Measurements from ENCODE around the gene LY6G6F.

LY6G6F gene

GRCh38 chr6:31706599-31706998 is at the start of gene LY6G6F:
Gene LY6G6F (plus strand): TSS chr6:31706866. CDS start chr6:31706907, 41 bp downstream.
- H3K4me3 ChIP-seq (ENCODE audit: low read depth, low read length): no peak within 1 kb of the TSS

- H3K4me3 ChIP-seq (ENCODE audit: low read depth, low read length): no peak overlapping the region
Observed at GRCh38 chr6:31657406-31658157, 49.1 kb upstream of the LY6G6F start.

GRCh38 chr6:31658158-31658688 is 48.4 kb upstream of the LY6G6F start:
- H3K4me3 ChIP-seq (ENCODE audit: low read depth, low read length): no peak overlapping the region

- no peak overlapping the region for H3K4me3 ChIP-seq (ENCODE audit: low read depth, low read length)
Observed at GRCh38 chr6:31658983-31659648, 47.5 kb upstream of the LY6G6F start.

- peak overlapping the region; percentile 78 for H3K4me3 ChIP-seq (ENCODE audit: low read depth, low read length)
Observed at GRCh38 chr6:31659649-31660380, 46.9 kb upstream of the LY6G6F start.

GRCh38 chr6:31660381-31661261 is 46.0 kb upstream of the LY6G6F start, which contains the start of gene C6orf47:
Gene C6orf47 (minus strand): TSS chr6:31660778. CDS start chr6:31659947, 831 bp downstream.
- H3K4me3 ChIP-seq (ENCODE audit: low read depth, low read length): peak within 1 kb of the TSS; percentile 78

- H3K4me3 ChIP-seq (ENCODE audit: low read depth, low read length): no peak overlapping the region
Observed at GRCh38 chr6:31661262-31662123, 45.2 kb upstream of the LY6G6F start.

- no peak overlapping the region for H3K4me3 ChIP-seq (ENCODE audit: low read depth, low read length)
Observed at GRCh38 chr6:31662124-31662723, 44.4 kb upstream of the LY6G6F start.

- no peak overlapping the region for H3K4me3 ChIP-seq (ENCODE audit: low read depth, low read length)
Observed at GRCh38 chr6:31663126-31663960, 43.3 kb upstream of the LY6G6F start.

GRCh38 chr6:31663961-31664789 is 42.5 kb upstream of the LY6G6F start:
- peak overlapping the region; percentile 94 for H3K4me3 ChIP-seq (ENCODE audit: low read depth, low read length)

GRCh38 chr6:31664790-31665500 is 41.7 kb upstream of the LY6G6F start, which contains the start of gene GPANK1:
Gene GPANK1 (minus strand): TSS chr6:31664997. CDS start chr6:31664478, 519 bp downstream.
- H3K4me3 ChIP-seq (ENCODE audit: low read depth, low read length): peak within 1 kb of the TSS; percentile 94

GRCh38 chr6:31665501-31666336 is 40.9 kb upstream of the LY6G6F start, which contains the start of gene CSNK2B:
Gene CSNK2B (plus strand): TSS chr6:31666080. CDS start chr6:31666832, 752 bp downstream.
- peak within 1 kb of the TSS; percentile 94 for H3K4me3 ChIP-seq (ENCODE audit: low read depth, low read length)

- H3K4me3 ChIP-seq (ENCODE audit: low read depth, low read length): peak overlapping the region; percentile 94
Observed at GRCh38 chr6:31666337-31666965, 40.2 kb upstream of the LY6G6F start.

- H3K4me3 ChIP-seq (ENCODE audit: low read depth, low read length): no peak within 1 kb of the TSS
Observed at GRCh38 chr6:31669676-31670075, 37.0 kb upstream of the LY6G6F start, which contains the start of gene LY6G5B. Gene LY6G5B (plus strand): TSS chr6:31669976. CDS start chr6:31670951, 975 bp downstream.
